ENCODE results near the gene LACTBL1. TPM values are rescaled to one million over a fixed set of nuclear protein-coding genes. Genes with fewer than 3 reads are reported as not detected.
A peak's percentile ranks its signal among the peaks of the same experiment; 100 is the strongest.

The LACTBL1 gene
- total RNA-seq, 2 experiments from 2014 or later = not detected

GRCh38 chr1:22908880-22909426 lies 63.7 kb downstream of the LACTBL1 start:
- DNase-seq (ENCODE audit: low spot score) = no peak
- no peaks in the 10 kb centered on the region for H3K9me2 ChIP-seq (ENCODE audit: insufficient read depth, low read length)
- H3K36me3 ChIP-seq (ENCODE audit: insufficient read depth, low read length) = no peaks in the 10 kb centered on the region
- CTCF ChIA-PET (ENCODE audit: unreplicated experiment) = no interaction called here
- BruUV-seq (replicated peaks) = no TSS peak
- TF ChIP-seq EZH2phosphoT487 (IDR thresholded peaks at IDR 0.05; ENCODE audit: borderline replicate concordance, low read depth, low read length) = no peak
- no peak for TF ChIP-seq CTCF (conservative IDR thresholded peaks at IDR 0.05; ENCODE audit: low read length)
- no peaks in the 10 kb centered on the region for H3K9me3 ChIP-seq (ENCODE audit: low read length)
- no peaks in the 10 kb centered on the region for H3K79me2 ChIP-seq (ENCODE audit: insufficient read depth, low read depth, low read length)
- H3K4me2 ChIP-seq (ENCODE audit: low read length) = no peak overlapping the region
- intact Hi-C loops (cut with micrococcal nuclease; ENCODE audit: unreplicated experiment) = no loop called here
- no peak overlapping the region for H2AFZ ChIP-seq (ENCODE audit: low read length)
- H4K20me1 ChIP-seq (ENCODE audit: insufficient read depth, low read length) = no peaks in the 10 kb centered on the region
- H3K27ac ChIP-seq (ENCODE audit: low read depth, low read length, poor library complexity, severe bottlenecking) = no peak overlapping the region
- no peak overlapping the region for H3K4me3 ChIP-seq (ENCODE audit: low read depth, low read length, poor library complexity, severe bottlenecking)
- H3K4me1 ChIP-seq (ENCODE audit: insufficient read depth, low read length, poor library complexity, severe bottlenecking) = peaks cover 12% of the 10 kb centered on the region
- POLR2A ChIA-PET = interaction anchor here (0.9 kb wide), 1 partner anchor 293 kb away, joined by 3 read pairs; no protein-coding TSS in a partner anchor

DNA sequence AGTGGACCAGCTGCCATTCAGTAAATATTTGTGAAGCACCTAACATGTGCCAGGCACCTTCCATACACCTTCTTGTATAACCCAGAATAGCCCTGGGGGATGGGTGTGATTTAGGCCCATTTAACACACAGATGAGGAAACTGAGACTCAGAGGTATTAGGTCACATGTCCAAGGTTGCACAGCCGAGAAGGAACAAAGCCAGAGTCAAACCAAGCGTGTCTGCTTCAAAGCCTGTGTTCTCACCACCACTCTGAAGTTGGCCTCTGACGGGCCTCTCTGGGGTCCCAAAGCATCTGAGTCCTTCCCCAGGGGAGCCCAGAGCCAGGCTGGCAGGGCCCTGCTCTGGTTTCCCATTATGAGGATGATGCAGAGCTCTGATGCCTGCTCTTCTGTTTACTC lies 65.1 kb downstream of the LACTBL1 start:
- peaks cover 12% of the 10 kb centered on the region for H3K4me1 ChIP-seq (ENCODE audit: insufficient read depth, low read length, poor library complexity, severe bottlenecking)
- no peaks in the 10 kb centered on the region for H4K20me1 ChIP-seq (ENCODE audit: insufficient read depth, low read length)
- H3K36me3 ChIP-seq (ENCODE audit: insufficient read depth, low read length) = no peaks in the 10 kb centered on the region
- H3K9me3 ChIP-seq (ENCODE audit: low read length) = no peaks in the 10 kb centered on the region
- H3K79me2 ChIP-seq (ENCODE audit: insufficient read depth, low read depth, low read length) = no peaks in the 10 kb centered on the region
- no peak overlapping the region for H3K4me3 ChIP-seq (ENCODE audit: low read depth, low read length, poor library complexity, severe bottlenecking)
- peak overlapping the region; percentile 32; the same call in 1 of the 2 replicates for H3K4me2 ChIP-seq (ENCODE audit: low read length)
- POLR2A ChIA-PET = no interaction called here
- intact Hi-C loops (cut with micrococcal nuclease; ENCODE audit: unreplicated experiment) = no loop called here
- CTCF ChIA-PET (ENCODE audit: unreplicated experiment) = no interaction called here
- no peaks in the 10 kb centered on the region for H3K9me2 ChIP-seq (ENCODE audit: insufficient read depth, low read length)
- no peak overlapping the region for H2AFZ ChIP-seq (ENCODE audit: low read length)
- H3K27ac ChIP-seq (ENCODE audit: low read depth, low read length, poor library complexity, severe bottlenecking) = no peak overlapping the region
- peak; percentile 50 for DNase-seq (ENCODE audit: low spot score)
- BruUV-seq (replicated peaks) = no TSS peak
- TF ChIP-seq EZH2phosphoT487 (IDR thresholded peaks at IDR 0.05; ENCODE audit: borderline replicate concordance, low read depth, low read length) (no peak), CTCF (conservative IDR thresholded peaks at IDR 0.05; ENCODE audit: low read length) (no peak)

- BruUV-seq (replicated peaks) = no TSS peak
- Histone ChIP-seq H3K9me2 (ENCODE audit: insufficient read depth, low read length) (no peaks in the 10 kb centered on the region), H3K79me2 (ENCODE audit: insufficient read depth, low read depth, low read length) (no peaks in the 10 kb centered on the region), H3K4me2 (ENCODE audit: low read length) (peak overlapping the region; percentile 32; the same call in 1 of the 2 replicates), H3K36me3 (ENCODE audit: insufficient read depth, low read length) (no peaks in the 10 kb centered on the region), H3K4me3 (ENCODE audit: low read depth, low read length, poor library complexity, severe bottlenecking) (no peak overlapping the region), H3K9me3 (ENCODE audit: low read length) (no peaks in the 10 kb centered on the region), H4K20me1 (ENCODE audit: insufficient read depth, low read length) (no peaks in the 10 kb centered on the region), H3K4me1 (ENCODE audit: insufficient read depth, low read length, poor library complexity, severe bottlenecking) (peaks cover 12% of the 10 kb centered on the region), H3K27ac (ENCODE audit: low read depth, low read length, poor library complexity, severe bottlenecking) (no peak overlapping the region), H2AFZ (ENCODE audit: low read length) (no peak overlapping the region)
- TF ChIP-seq EZH2phosphoT487 (IDR thresholded peaks at IDR 0.05; ENCODE audit: borderline replicate concordance, low read depth, low read length) (no peak), CTCF (conservative IDR thresholded peaks at IDR 0.05; ENCODE audit: low read length) (no peak)
- intact Hi-C loops (cut with micrococcal nuclease; ENCODE audit: unreplicated experiment) = no loop called here
- DNase-seq (ENCODE audit: low spot score) = no peak
- POLR2A ChIA-PET = no interaction called here
- CTCF ChIA-PET (ENCODE audit: unreplicated experiment) = no interaction called here
Measured at GRCh38 chr1:22906968-22907367, 65.7 kb downstream of the LACTBL1 start.
